HL-60 (cell line): ENCODE results near the gene ANO1.

ENCODE experiments used
- DNase-seq, 2 experiments: peaks; one replicate each; pipeline ENCODE4 v3.0.0-alpha.2; 2010 to 2020; ENCODE audit warnings: low read depth in 1 of 2, low spot score in 1 of 2
- H3K27ac ChIP-seq: fragments of 250-450 bp; sonication (Bioruptor Pico); replicated peaks from 2 replicates; pipeline ENCODE4 v1.5.1; 2020; ENCODE audit warnings: mild to moderate bottlenecking, moderate library complexity
- H3K27me3 ChIP-seq: fragments of 250-450 bp; sonication (Bioruptor Pico); 2 replicates; pipeline ENCODE4 v1.5.1; 2021; ENCODE audit warnings: mild to moderate bottlenecking, moderate library complexity; ENCODE audit not compliant: insufficient read depth, poor library complexity, severe bottlenecking
- H3K4me3 ChIP-seq: replicated peaks from 2 replicates; pipeline ENCODE4 v1.5.1; 2011; ENCODE audit warnings: mild to moderate bottlenecking, control low read depth, low read length; ENCODE audit not compliant: insufficient read depth
- CTCF ChIP-seq: IDR thresholded peaks from one replicate; pipeline ENCODE4 v1.5.1; 2011; ENCODE audit warnings: low read length, control low read depth, inconsistent platforms; ENCODE audit not compliant: insufficient read depth
- GABPA ChIP-seq: IDR thresholded peaks from 2 replicates; pipeline ENCODE4 v1.6.1; 2012; ENCODE audit warnings: low read depth
- POLR2AphosphoS5 ChIP-seq: IDR thresholded peaks from 2 replicates; pipeline ENCODE4 v1.6.1; 2012; ENCODE audit warnings: low read depth
- REST ChIP-seq: IDR thresholded peaks from 2 replicates; pipeline ENCODE4 v1.6.1; 2012; ENCODE audit warnings: low read depth; ENCODE audit not compliant: insufficient replicate concordance
- SPI1 ChIP-seq: IDR thresholded peaks from 2 replicates; pipeline ENCODE4 v1.6.1; 2012; ENCODE audit warnings: low read depth, mild to moderate bottlenecking, borderline replicate concordance

The ANO1 gene

GRCh38 chr11:70100791-70101190 lies 22.7 kb downstream of the ANO1 start:
- peaks cover 3% of the 10 kb centered on the region for H3K27me3 ChIP-seq
- H3K4me3 ChIP-seq = no peak overlapping the region
- no peak overlapping the region for H3K27ac ChIP-seq
- DNase-seq = no peak
- TF ChIP-seq GABPA (no peak), POLR2AphosphoS5 (no peak), REST (no peak), SPI1 (no peak), CTCF (no peak)

GRCh38 chr11:70103256-70103975 lies 25.3 kb downstream of the ANO1 start:
- H3K4me3 ChIP-seq = no peak overlapping the region
- TF ChIP-seq POLR2AphosphoS5 (no peak), GABPA (no peak), SPI1 (no peak), REST (no peak), CTCF (no peak)
- H3K27me3 ChIP-seq = peaks cover under 1% of the 10 kb centered on the region
- H3K27ac ChIP-seq = no peak overlapping the region
- DNase-seq = no peak

- Histone ChIP-seq H3K4me3 (no peak overlapping the region), H3K27me3 (no peaks in the 10 kb centered on the region), H3K27ac (no peak overlapping the region)
- no peak for DNase-seq
- TF ChIP-seq GABPA (no peak), POLR2AphosphoS5 (no peak), CTCF (no peak), SPI1 (no peak), REST (no peak)
These were observed 26.3 kb downstream of the ANO1 start for GRCh38 chr11:70104419-70104818.
